GM12878 (cell line): ENCODE results near the gene CHST2.

ENCODE experiments used
- BRCA1 ChIP-seq: IDR thresholded peaks from 2 replicates; pipeline ENCODE4 v1.6.1; 2011; ENCODE audit warnings: low read depth, low read length, improper control_type of control experiment
- CTCF ChIP-seq, 3 experiments: IDR thresholded peaks in 2 of 3; conservative IDR thresholded peaks in 1 of 3; 2 replicates each; pipeline ENCODE4 v1.5.1; 2011; ENCODE audit warnings: low read depth in 3 of 3, low read length in 3 of 3, mild to moderate bottlenecking in 3 of 3, control low read depth in 2 of 3, moderate library complexity in 2 of 3, inconsistent platforms in 1 of 3, mixed read lengths in 1 of 3; ENCODE audit not compliant: control insufficient read depth in 2 of 3, insufficient read depth in 1 of 3; ENCODE audit errors: extremely low read depth in 1 of 3
- EP300 ChIP-seq, 2 experiments: fragments of 150-350 bp in 1 of 2; IDR thresholded peaks; 2 replicates each; pipeline ENCODE4 v1.6.1; 2011 to 2012; ENCODE audit warnings: low read depth in 2 of 2, low read length in 2 of 2, borderline replicate concordance in 1 of 2, improper control_type of control experiment in 1 of 2, inconsistent platforms in 1 of 2; ENCODE audit not compliant: control insufficient read depth in 1 of 2
- POLR2A ChIP-seq: IDR thresholded peaks from 2 replicates; pipeline ENCODE4 v1.6.1; 2011; ENCODE audit warnings: low read depth, mild to moderate bottlenecking, low read length
- YY1 ChIP-seq: IDR thresholded peaks from 2 replicates; pipeline ENCODE4 v1.6.1; 2011; ENCODE audit warnings: low read depth, mild to moderate bottlenecking, low read length
- TF ChIP-seq, protein P1 (sequence below): IDR thresholded peaks from 2 replicates; pipeline ENCODE4 v1.6.1; 2011; ENCODE audit warnings: borderline replicate concordance, low read depth, mild to moderate bottlenecking, moderate library complexity, low read length; ENCODE audit not compliant: insufficient read depth, poor library complexity, severe bottlenecking

DNA sequence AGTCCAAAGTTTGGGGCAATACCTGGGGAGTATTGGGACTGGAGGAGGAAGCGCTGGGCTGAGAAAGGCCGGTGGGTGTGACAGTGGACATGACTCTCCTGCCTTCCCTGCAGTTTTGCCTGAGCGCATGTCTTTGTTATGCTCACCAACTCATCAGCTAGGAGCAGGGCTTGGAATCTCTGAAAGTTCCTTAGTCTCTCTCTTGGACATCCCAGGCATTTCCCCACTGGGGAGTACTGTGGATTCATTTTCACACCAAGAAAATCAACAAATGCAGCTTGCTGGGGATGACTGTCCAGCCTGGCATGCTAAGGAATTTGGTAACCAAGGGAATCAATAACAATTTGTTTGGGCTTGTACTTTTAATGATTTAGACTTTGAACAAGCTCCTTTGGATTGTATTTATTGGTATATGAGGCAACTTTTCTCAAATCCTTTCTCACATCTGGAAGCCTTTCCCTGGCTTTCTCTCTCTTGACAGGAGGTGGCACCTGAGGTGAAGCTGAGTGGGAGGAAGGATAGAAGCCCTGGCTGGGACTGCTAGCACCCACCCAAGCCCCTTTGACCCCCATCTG is 48.5 kb upstream of the CHST2 start:
- TF ChIP-seq EP300 (IDR thresholded peaks at IDR 0.05; ENCODE audit: borderline replicate concordance in 1 of 2, control insufficient read depth in 1 of 2, low read depth in 2 of 2, low read length in 2 of 2), result no peak
- no peak for TF ChIP-seq POLR2A
- no peak for TF ChIP-seq BRCA1
- TF ChIP-seq, protein P1, sequence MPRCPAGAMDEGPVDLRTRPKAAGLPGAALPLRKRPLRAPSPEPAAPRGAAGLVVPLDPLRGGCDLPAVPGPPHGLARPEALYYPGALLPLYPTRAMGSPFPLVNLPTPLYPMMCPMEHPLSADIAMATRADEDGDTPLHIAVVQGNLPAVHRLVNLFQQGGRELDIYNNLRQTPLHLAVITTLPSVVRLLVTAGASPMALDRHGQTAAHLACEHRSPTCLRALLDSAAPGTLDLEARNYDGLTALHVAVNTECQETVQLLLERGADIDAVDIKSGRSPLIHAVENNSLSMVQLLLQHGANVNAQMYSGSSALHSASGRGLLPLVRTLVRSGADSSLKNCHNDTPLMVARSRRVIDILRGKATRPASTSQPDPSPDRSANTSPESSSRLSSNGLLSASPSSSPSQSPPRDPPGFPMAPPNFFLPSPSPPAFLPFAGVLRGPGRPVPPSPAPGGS, result no peak
- no peak for TF ChIP-seq CTCF (IDR thresholded peaks at IDR 0.05 in 2 of 3, conservative IDR thresholded peaks at IDR 0.05 in 1 of 3; ENCODE audit: control insufficient read depth in 2 of 3, extremely low read depth in 1 of 3, insufficient read depth in 1 of 3, low read depth in 3 of 3, low read length in 3 of 3)
- TF ChIP-seq YY1, result no peak
